Body of pancreas (tissue), 4 donors: ENCODE measurements around the gene C19orf25. TPM values are rescaled to one million over a fixed set of nuclear protein-coding genes. Genes with fewer than 3 reads are reported as not detected.
"Not testable (repeated sequence)": the region's sequence is repeated elsewhere in the genome, so short reads cannot be mapped to it uniquely, and the experiment has no call there.

ENCODE experiments used
- ATAC-seq: fragments of 150-250 bp; one replicate; pipeline ENCODE4 v1.9.1; 2016
- DNase-seq, 4 donors: peaks; one replicate each; pipeline ENCODE4 v3.0.0-alpha.2; 2019
- H3K27ac ChIP-seq, 4 donors: fragments of 200-600 bp; sonication (generic); 1 replicate in 3 of 4; 2 replicates in 1 of 4; pipeline versions ENCODE4 v1.5.1 to v1.6.1; 2016 to 2019; ENCODE audit warnings: mild to moderate bottlenecking in 1 of 4, mixed read lengths in 1 of 4, moderate library complexity in 1 of 4
- H3K27me3 ChIP-seq, 2 donors: fragments of 200-600 bp; sonication (generic); one replicate each; pipeline ENCODE4 v1.6.0; 2016; ENCODE audit warnings: mild to moderate bottlenecking in 1 of 2
- H3K36me3 ChIP-seq, 2 donors: fragments of 200-600 bp; sonication (generic); replicated peaks in 1 of 2; 2 replicates each; pipeline ENCODE4 v1.5.1; 2016; ENCODE audit warnings: low read depth in 2 of 2; ENCODE audit not compliant: insufficient read depth in 1 of 2
- H3K4me1 ChIP-seq: fragments of 200-600 bp; sonication (generic); one replicate; pipeline ENCODE4 v1.6.0; 2016
- H3K4me3 ChIP-seq, 2 donors: fragments of 200-600 bp; sonication (generic); 1 replicate in 1 of 2; 2 replicates in 1 of 2; pipeline ENCODE4 v1.5.1; 2016 to 2019
- H3K9me3 ChIP-seq, 3 donors: fragments of 200-600 bp; sonication (generic); 1 replicate in 2 of 3; 2 replicates in 1 of 3; pipeline ENCODE4 v1.5.1; 2016
- CTCF ChIP-seq, 7 experiments: fragments of 450-650 bp in 4 of 7; fragments of 200-600 bp in 3 of 7; sonication (generic) in 3 of 7; IDR thresholded peaks; one replicate each; pipeline ENCODE4 v1.5.1; 2016 to 2019; ENCODE audit warnings: antibody characterized with exemption in 7 of 7
- POLR2A ChIP-seq, 3 donors: fragments of 450-650 bp; IDR thresholded peaks; one replicate each; pipeline ENCODE4 v1.6.1; 2016; ENCODE audit warnings: antibody characterized with exemption in 3 of 3, mild to moderate bottlenecking in 2 of 3
- WGBS, 2 donors: methylation state at CpG; one replicate each; pipeline ENCODE4 v1.1.5; 2017; 5-methylcytosine and 5-hydroxymethylcytosine counted together
- intact Hi-C: fragments of 100-400 bp; cut with DNase I; formaldehyde crosslinking; loops from one replicate; pipeline ENCODE4 v1.15.1; 2023
- total RNA-seq, 2 donors: library from RNA; depleted of rRNA; stranded (reverse); fragments of >200 nt; gene quantifications; one replicate each; pipeline ENCODE4 v1.1.0, GENCODE V29; 2016

The C19orf25 gene
- total RNA-seq, 2 donors from 2014 or later = 26.7 to 31.4 TPM

- ATAC-seq (no peak), DNase-seq (no peak)
- Histone ChIP-seq H3K27me3 (no peaks in the 10 kb centered on the region), H3K27ac (no peak overlapping the region), H3K4me1 (peaks cover 8% of the 10 kb centered on the region), H3K9me3 (no peaks in the 10 kb centered on the region), H3K36me3 (no peaks in the 10 kb centered on the region), H3K4me3 (no peak overlapping the region)
- intact Hi-C loops = no loop called here
- WGBS, 2 donors = 90 to 100% methylated on average over 3 to 64 of the region's 77 CpGs
- no peak for TF ChIP-seq CTCF (IDR thresholded peaks at IDR 0.05)
These were observed 4.3 kb upstream of the C19orf25 start for GRCh38 chr19:1483131-1483978.

- no peaks in the 10 kb centered on the region for H3K36me3 ChIP-seq
- H3K4me1 ChIP-seq = peaks cover 15% of the 10 kb centered on the region
- intact Hi-C loops = no loop called here
- H3K9me3 ChIP-seq = no peaks in the 10 kb centered on the region
- ATAC-seq (no peak), DNase-seq (no peak)
- 76 to 82% methylated on average over 11 to 33 of the region's 37 CpGs for WGBS, 2 donors
- no peaks in the 10 kb centered on the region for H3K27me3 ChIP-seq
- TF ChIP-seq CTCF (IDR thresholded peaks at IDR 0.05) (no peak), POLR2A (IDR thresholded peaks at IDR 0.05) (no peak)
- no peak overlapping the region for H3K4me3 ChIP-seq
- no peak overlapping the region for H3K27ac ChIP-seq
These were observed 3.5 kb upstream of the C19orf25 start for GRCh38 chr19:1482361-1483130.

GRCh38 chr19:1481893-1482360 lies 2.9 kb upstream of the C19orf25 start:
- DNase-seq (peak in 1 of 4 donors; percentile 13), ATAC-seq (no peak)
- TF ChIP-seq CTCF (IDR thresholded peaks at IDR 0.05) = no peak
- TF ChIP-seq POLR2A (IDR thresholded peaks at IDR 0.05) = no peak
- WGBS, 2 donors = 92 to 100% methylated on average over 2 to 29 of the region's 36 CpGs
- H3K4me1 ChIP-seq = peaks cover 15% of the 10 kb centered on the region
- H3K9me3 ChIP-seq = no peaks in the 10 kb centered on the region
- no peaks in the 10 kb centered on the region for H3K36me3 ChIP-seq
- H3K27me3 ChIP-seq = no peaks in the 10 kb centered on the region
- no peak overlapping the region for H3K27ac ChIP-seq
- no peak overlapping the region for H3K4me3 ChIP-seq
- intact Hi-C loops = no loop called here

GRCh38 chr19:1481224-1481892 lies 2.3 kb upstream of the C19orf25 start:
- H3K4me3 ChIP-seq = no peak overlapping the region
- no peak for TF ChIP-seq CTCF (IDR thresholded peaks at IDR 0.05)
- TF ChIP-seq POLR2A (IDR thresholded peaks at IDR 0.05) = no peak
- WGBS, 2 donors = 78 to 85% methylated on average over 14 to 24 of the region's 26 CpGs
- H3K27ac ChIP-seq = no peak overlapping the region
- intact Hi-C loops = no loop called here
- ATAC-seq = no peak
- DNase-seq = peak in 1 of 4 donors; percentile 7
- no peaks in the 10 kb centered on the region for H3K9me3 ChIP-seq
- no peaks in the 10 kb centered on the region for H3K27me3 ChIP-seq
- no peaks in the 10 kb centered on the region for H3K36me3 ChIP-seq
- H3K4me1 ChIP-seq = peaks cover 15% of the 10 kb centered on the region

- peaks cover 31% of the 10 kb centered on the region for H3K4me1 ChIP-seq
- H3K36me3 ChIP-seq, H3K4me3 ChIP-seq, ATAC-seq, intact Hi-C loops, DNase-seq, H3K9me3 ChIP-seq, H3K27ac ChIP-seq: not testable (repeated sequence)
- peaks cover 0 to 15% of the 10 kb centered on the region in 2 donors for H3K27me3 ChIP-seq
- WGBS, 2 donors = 89% methylated on average over 8 to 9 of the region's 9 CpGs
These were observed 2.0 kb downstream of the C19orf25 start for GRCh38 chr19:1477056-1477455.
